Measurements from ENCODE around the gene RPE65. TPM values are rescaled to one million over a fixed set of nuclear protein-coding genes. Genes with fewer than 3 reads are reported as not detected.

Gene RPE65
- total and polyA plus RNA-seq, 2 of the 4 experiments (the other 2 are of a cell fraction) = under 0.01 TPM; not detected in 1

- Histone ChIP-seq H2BK15ac (ENCODE audit: low read depth, low read length) (no peak within 1 kb of the TSS), H3K27ac (ENCODE audit: insufficient read depth, low read length) (peak within 1 kb of the TSS; percentile 45; the same call in 1 of the 2 replicates), H3K4ac (ENCODE audit: low read depth, low read length) (peak within 1 kb of the TSS; percentile 69), H3K18ac (ENCODE audit: low read depth, low read length) (no peak within 1 kb of the TSS), H3K23ac (ENCODE audit: low read depth, low read length) (peak within 1 kb of the TSS; percentile 93), H3K36me3 (ENCODE audit: control insufficient read depth, insufficient read depth, low read length) (no peaks in the 10 kb centered on the region), H3K56ac (ENCODE audit: extremely low read depth, insufficient read depth, low read length) (peak within 1 kb of the TSS; percentile 61), H2BK5ac (ENCODE audit: low read depth, low read length, poor library complexity, severe bottlenecking) (peak within 1 kb of the TSS; percentile 10), H3K4me3 (ENCODE audit: insufficient read depth, low read depth, low read length) (peak within 1 kb of the TSS; percentile 77), H3K14ac (replicated peaks; ENCODE audit: low read depth, low read length) (peak within 1 kb of the TSS; percentile 70; the same call in 1 of the 2 replicates), H3K9me3 (ENCODE audit: control insufficient read depth, insufficient read depth, low read length) (no peaks in the 10 kb centered on the region), H4K5ac (ENCODE audit: low read depth, low read length) (no peak within 1 kb of the TSS), H3K4me1 (ENCODE audit: control insufficient read depth, insufficient read depth, low read length) (peaks cover 2% of the 10 kb centered on the region; the same call in 1 of the 2 replicates), H2AK5ac (ENCODE audit: low read depth, low read length) (no peak within 1 kb of the TSS), H3K9me1 (ENCODE audit: insufficient read depth, low read length) (no peaks in the 10 kb centered on the region), H2AFZ (replicated peaks; ENCODE audit: low read length, poor library complexity) (peak within 1 kb of the TSS; percentile 98), H4K8ac (ENCODE audit: low read depth in 2 of 2, low read length in 2 of 2) (peak within 1 kb of the TSS; percentile 45 to 65), H4K20me1 (ENCODE audit: insufficient read depth, low read length) (no peaks in the 10 kb centered on the region), H4K91ac (ENCODE audit: insufficient read depth, low read depth, low read length) (peak within 1 kb of the TSS; percentile 72), H3K27me3 (ENCODE audit: control insufficient read depth, insufficient read depth, low read length) (no peaks in the 10 kb centered on the region), H3K9ac (ENCODE audit: low read depth, low read length) (peak within 1 kb of the TSS; percentile 71), H2BK20ac (ENCODE audit: low read depth, low read length) (no peak within 1 kb of the TSS), H3K79me1 (ENCODE audit: low read depth in 1 of 2, low read length in 2 of 2) (peaks cover 17 to 25% of the 10 kb centered on the region in 2 experiments), H2BK120ac (ENCODE audit: low read depth, low read length) (0 out of 2 replicates have a peak within 1 kb of the TSS, but pooled peaks have one; percentile 6), H3K4me2 (ENCODE audit: low read depth, low read length) (peak within 1 kb of the TSS; percentile 92), H2AK9ac (replicated peaks; ENCODE audit: low read depth, low read length, poor library complexity) (peak within 1 kb of the TSS; percentile 83)
- DNase-seq (peak; percentile 92), ATAC-seq (ENCODE audit: low read depth) (peak; percentile 99)
- WGBS, 2 experiments (ENCODE audit: extremely low coverage in 2 of 2, insufficient read length in 1 of 2) = 0% methylated on average over 35 of the region's 64 CpGs; no CpG with 5 or more reads in 1 of the 2 experiments
- CTCF ChIA-PET = interaction anchor here (0.8 to 1.6 kb wide), 2 partner anchors 16 to 22 kb away, joined by 3 to 4 read pairs; no protein-coding TSS in a partner anchor
- BruUV-seq (replicated peaks) = no TSS peak
- in situ Hi-C loops (cut with MboI; ENCODE audit: low sequenced_read_pairs) (no loop called here), dilution Hi-C loops (cut with HindIII; ENCODE audit: low sequenced_read_pairs, unreplicated experiment) (no loop called here), intact Hi-C loops (cut with micrococcal nuclease) (no loop called here)
- TF ChIP-seq RFX5 (IDR thresholded peaks at IDR 0.05; ENCODE audit: low read depth, low read length) (no peak), FOS (IDR thresholded peaks at IDR 0.05; ENCODE audit: low read depth, low read length) (peak; percentile 43; the same call in 1 of the 2 replicates), ELK1 (IDR thresholded peaks at IDR 0.05; ENCODE audit: borderline replicate concordance, low read depth, low read length) (no peak), BHLHE40 (IDR thresholded peaks at IDR 0.05; ENCODE audit: low read depth, low read length) (peak; percentile 60; the same call in 1 of the 2 replicates), MXI1 (IDR thresholded peaks at IDR 0.05; ENCODE audit: borderline replicate concordance, low read depth, low read length) (peak; percentile 98), USF2 (IDR thresholded peaks at IDR 0.05; ENCODE audit: low read depth, low read length) (peak; percentile 99)
- POLR2A ChIA-PET (ENCODE audit: unreplicated experiment) = no interaction called here
These were observed 47.1 kb upstream of the RPE65 start, which contains the start of gene DEPDC1 for GRCh38 chr1:68496680-68497357. TSS of gene DEPDC1 (minus strand) at chr1:68497082. CDS start at chr1:68496999, 83 bp downstream.

All from IMR-90 (cell line).